ENCODE data around the gene MAPK4. TPM values are rescaled to one million over a fixed set of nuclear protein-coding genes. Genes with fewer than 3 reads are reported as not detected.
A peak's percentile ranks its signal among the peaks of the same experiment; 100 is the strongest.

Gene MAPK4
- total RNA-seq, 1 experiment from 2014 or later, result not detected

DNA sequence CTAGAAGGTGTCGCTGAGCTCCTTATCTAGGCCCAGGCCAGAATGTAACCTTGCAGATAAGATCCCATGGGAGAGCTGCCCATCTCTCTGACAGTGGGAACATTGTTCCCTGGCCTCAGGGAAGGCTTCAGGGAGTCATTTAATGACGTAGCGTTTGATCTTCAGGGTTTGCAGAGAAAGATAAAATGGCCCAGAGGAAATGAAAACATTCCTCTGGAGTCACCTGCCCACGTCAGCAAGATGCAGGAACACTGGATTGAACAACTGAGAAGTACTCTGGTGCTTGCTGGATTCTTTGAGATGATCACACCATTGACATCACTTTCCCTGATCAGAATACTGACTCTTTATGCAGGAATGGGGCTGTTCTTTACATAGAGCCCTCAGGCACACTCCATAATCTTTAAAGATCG, 51.6 kb downstream of the MAPK4 start:
- H3K9me3 ChIP-seq (ENCODE audit: insufficient read depth, low read depth), result no peaks in the 10 kb centered on the region
- BruUV-seq (replicated peaks), result no TSS peak
- H2AFZ ChIP-seq, result no peak overlapping the region
- H3K4me2 ChIP-seq, result no peak overlapping the region
- no peaks in the 10 kb centered on the region for H3K27me3 ChIP-seq (ENCODE audit: insufficient read depth, low read depth)
- H3K4me1 ChIP-seq (replicated peaks; ENCODE audit: insufficient read depth), result peaks cover 3% of the 10 kb centered on the region; the same call in 1 of the 2 replicates
- H3K4me3 ChIP-seq, result no peak overlapping the region
- ChIA-PET POLR2A (ENCODE audit: unreplicated experiment) (no interaction called here), CTCF (no interaction called here)
- intact Hi-C loops (cut with micrococcal nuclease; ENCODE audit: unreplicated experiment), result no loop called here
- no peaks in the 10 kb centered on the region for H4K20me1 ChIP-seq (ENCODE audit: insufficient read depth)
- no peaks in the 10 kb centered on the region for H3K9me2 ChIP-seq (ENCODE audit: insufficient read depth)
- TF ChIP-seq, protein P1, sequence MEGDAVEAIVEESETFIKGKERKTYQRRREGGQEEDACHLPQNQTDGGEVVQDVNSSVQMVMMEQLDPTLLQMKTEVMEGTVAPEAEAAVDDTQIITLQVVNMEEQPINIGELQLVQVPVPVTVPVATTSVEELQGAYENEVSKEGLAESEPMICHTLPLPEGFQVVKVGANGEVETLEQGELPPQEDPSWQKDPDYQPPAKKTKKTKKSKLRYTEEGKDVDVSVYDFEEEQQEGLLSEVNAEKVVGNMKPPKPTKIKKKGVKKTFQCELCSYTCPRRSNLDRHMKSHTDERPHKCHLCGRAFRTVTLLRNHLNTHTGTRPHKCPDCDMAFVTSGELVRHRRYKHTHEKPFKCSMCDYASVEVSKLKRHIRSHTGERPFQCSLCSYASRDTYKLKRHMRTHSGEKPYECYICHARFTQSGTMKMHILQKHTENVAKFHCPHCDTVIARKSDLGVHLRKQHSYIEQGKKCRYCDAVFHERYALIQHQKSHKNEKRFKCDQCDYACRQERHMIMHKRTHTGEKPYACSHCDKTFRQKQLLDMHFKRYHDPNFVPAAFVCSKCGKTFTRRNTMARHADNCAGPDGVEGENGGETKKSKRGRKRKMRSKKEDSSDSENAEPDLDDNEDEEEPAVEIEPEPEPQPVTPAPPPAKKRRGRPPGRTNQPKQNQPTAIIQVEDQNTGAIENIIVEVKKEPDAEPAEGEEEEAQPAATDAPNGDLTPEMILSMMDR (conservative IDR thresholded peaks at IDR 0.05), result no peak
- TF ChIP-seq EZH2 (IDR thresholded peaks at IDR 0.05; ENCODE audit: low read depth), result no peak
- H3K27ac ChIP-seq, result no peak overlapping the region
- no peaks in the 10 kb centered on the region for H3K36me3 ChIP-seq (ENCODE audit: low read depth)
- no peaks in the 10 kb centered on the region for H3K79me2 ChIP-seq (ENCODE audit: low read depth)
- no peaks in the 10 kb centered on the region for H3F3A ChIP-seq (ENCODE audit: insufficient read depth, low read depth)
- DNase-seq, result peak in 1 of 2 experiments; percentile 51

DNA sequence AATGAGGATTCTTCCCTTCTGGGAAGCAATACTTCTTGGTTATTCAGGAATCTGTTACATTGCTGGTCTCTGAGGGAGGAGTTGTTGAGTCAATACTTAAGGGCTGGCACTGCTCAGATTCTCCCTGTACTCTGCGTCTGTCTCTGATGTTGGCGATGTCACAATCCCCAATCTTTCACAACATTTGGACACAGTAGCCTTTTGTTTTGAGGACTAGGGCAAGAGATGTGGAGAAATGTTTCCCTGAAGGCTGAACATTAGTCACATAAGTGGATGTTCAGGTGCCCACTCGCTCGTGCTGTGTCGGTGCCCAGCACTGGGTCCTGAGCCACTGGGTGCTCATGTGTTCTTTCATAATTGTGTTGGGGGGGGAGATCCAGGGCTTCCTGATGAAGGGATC, 55.0 kb downstream of the MAPK4 start:
- DNase-seq, result peak in 1 of 2 experiments; percentile 81
- TF ChIP-seq, protein P1 (conservative IDR thresholded peaks at IDR 0.05), result no peak
- TF ChIP-seq EZH2 (IDR thresholded peaks at IDR 0.05; ENCODE audit: low read depth), result no peak
- POLR2A ChIA-PET (ENCODE audit: unreplicated experiment), result no interaction called here
- no peak overlapping the region for H3K27ac ChIP-seq
- H3K4me3 ChIP-seq, result no peak overlapping the region
- H4K20me1 ChIP-seq (ENCODE audit: insufficient read depth), result no peaks in the 10 kb centered on the region
- peak overlapping the region; percentile 6; the same call in 1 of the 2 replicates for H2AFZ ChIP-seq
- no peaks in the 10 kb centered on the region for H3K36me3 ChIP-seq (ENCODE audit: low read depth)
- intact Hi-C loops (cut with micrococcal nuclease; ENCODE audit: unreplicated experiment), result no loop called here
- no TSS peak for BruUV-seq (replicated peaks)
- CTCF ChIA-PET, result no interaction called here
- no peaks in the 10 kb centered on the region for H3K9me2 ChIP-seq (ENCODE audit: insufficient read depth)
- no peaks in the 10 kb centered on the region for H3K27me3 ChIP-seq (ENCODE audit: insufficient read depth, low read depth)
- no peaks in the 10 kb centered on the region for H3K9me3 ChIP-seq (ENCODE audit: insufficient read depth, low read depth)
- H3K79me2 ChIP-seq (ENCODE audit: low read depth), result no peaks in the 10 kb centered on the region
- no peaks in the 10 kb centered on the region for H3F3A ChIP-seq (ENCODE audit: insufficient read depth, low read depth)
- peaks cover 3% of the 10 kb centered on the region; the same call in 1 of the 2 replicates for H3K4me1 ChIP-seq (replicated peaks; ENCODE audit: insufficient read depth)
- H3K4me2 ChIP-seq, result 0 out of 2 replicates have a peak overlapping the region, but pooled peaks have one; percentile 9

- H3K9me3 ChIP-seq (ENCODE audit: insufficient read depth, low read depth), result no peaks in the 10 kb centered on the region
- H3F3A ChIP-seq (ENCODE audit: insufficient read depth, low read depth), result no peaks in the 10 kb centered on the region
- H3K4me3 ChIP-seq, result no peak overlapping the region
- no peak overlapping the region for H3K4me2 ChIP-seq
- ChIA-PET CTCF (no interaction called here), POLR2A (ENCODE audit: unreplicated experiment) (no interaction called here)
- H3K36me3 ChIP-seq (ENCODE audit: low read depth), result no peaks in the 10 kb centered on the region
- no peak for DNase-seq
- BruUV-seq (replicated peaks), result no TSS peak
- intact Hi-C loops (cut with micrococcal nuclease; ENCODE audit: unreplicated experiment), result no loop called here
- H4K20me1 ChIP-seq (ENCODE audit: insufficient read depth), result no peaks in the 10 kb centered on the region
- no peaks in the 10 kb centered on the region for H3K9me2 ChIP-seq (ENCODE audit: insufficient read depth)
- H3K4me1 ChIP-seq (replicated peaks; ENCODE audit: insufficient read depth), result peaks cover 3% of the 10 kb centered on the region; the same call in 1 of the 2 replicates
- H3K27me3 ChIP-seq (ENCODE audit: insufficient read depth, low read depth), result no peaks in the 10 kb centered on the region
- no peak for TF ChIP-seq EZH2 (IDR thresholded peaks at IDR 0.05; ENCODE audit: low read depth)
- no peak overlapping the region for H2AFZ ChIP-seq
- no peak overlapping the region for H3K27ac ChIP-seq
- no peaks in the 10 kb centered on the region for H3K79me2 ChIP-seq (ENCODE audit: low read depth)
Measured at GRCh38 chr18:50616484-50617048, 56.7 kb downstream of the MAPK4 start.

- H3K36me3 ChIP-seq (ENCODE audit: low read depth), result no peaks in the 10 kb centered on the region
- H3K27me3 ChIP-seq (ENCODE audit: insufficient read depth, low read depth), result no peaks in the 10 kb centered on the region
- ChIA-PET POLR2A (ENCODE audit: unreplicated experiment) (no interaction called here), CTCF (no interaction called here)
- no peaks in the 10 kb centered on the region for H3K9me2 ChIP-seq (ENCODE audit: insufficient read depth)
- no TSS peak for BruUV-seq (replicated peaks)
- TF ChIP-seq EZH2 (IDR thresholded peaks at IDR 0.05; ENCODE audit: low read depth), result no peak
- TF ChIP-seq, protein P1 (conservative IDR thresholded peaks at IDR 0.05), result no peak
- DNase-seq, result no peak
- H3K27ac ChIP-seq, result no peak overlapping the region
- no peak overlapping the region for H2AFZ ChIP-seq
- H3K4me1 ChIP-seq (replicated peaks; ENCODE audit: insufficient read depth), result no peaks in the 10 kb centered on the region; the same call in 1 of the 2 replicates
- H3K4me3 ChIP-seq, result no peak overlapping the region
- no peaks in the 10 kb centered on the region for H3K79me2 ChIP-seq (ENCODE audit: low read depth)
- intact Hi-C loops (cut with micrococcal nuclease; ENCODE audit: unreplicated experiment), result no loop called here
- H3K4me2 ChIP-seq, result no peak overlapping the region
- no peaks in the 10 kb centered on the region for H3K9me3 ChIP-seq (ENCODE audit: insufficient read depth, low read depth)
- no peaks in the 10 kb centered on the region for H3F3A ChIP-seq (ENCODE audit: insufficient read depth, low read depth)
- no peaks in the 10 kb centered on the region for H4K20me1 ChIP-seq (ENCODE audit: insufficient read depth)
Measured at GRCh38 chr18:50619861-50620275, 60.0 kb downstream of the MAPK4 start.
